A549 (cell line): Measurements from ENCODE around the gene ME2. TPM values are rescaled to one million over a fixed set of nuclear protein-coding genes. Genes with fewer than 3 reads are reported as not detected.

Experiments used
- ATAC-seq, 2 experiments: fragments of 200-7000 bp in 1 of 2; fragments of >200 bp in 1 of 2; cut with Nextera tagmentation in 1 of 2; cut with Tn5 transposase in 1 of 2; 3 replicates each; pipeline versions ENCODE4 v1.8.0 to v1.9.1; 2018 to 2020; ENCODE audit warnings: mild to moderate bottlenecking in 1 of 2, moderate library complexity in 1 of 2
- CTCF ChIA-PET: fragments of 300-600 bp; sonication (Branson Sonifier 250); formaldehyde crosslinking; extraction: SDS; loops from one replicate; lab custom pipeline; 2021; ENCODE audit warnings: antibody characterized with exemption, inconsistent platforms; lab: Yijun Ruan, JAX
- POLR2A ChIA-PET: fragments of 350-600 bp; formaldehyde crosslinking; extraction: SDS; loops from one replicate; lab custom pipeline; 2021; ENCODE audit warnings: antibody characterized with exemption, inconsistent platforms; lab: Yijun Ruan, JAX
- DNase-seq, 2 experiments: peaks; one replicate each; pipeline versions ENCODE4 v3.0.0 to v3.0.0-alpha.2; 2011 to 2016; ENCODE audit warnings: low read depth in 1 of 2, low spot score in 1 of 2
- FAIRE-seq: peaks from 2 replicates; lab custom pipeline; 2011; peaks lifted over from hg19 to GRCh38; lab: Jason Lieb, UNC
- H3K27ac ChIP-seq, 2 experiments: fragments of >200 bp; sonication (Bioruptor Twin); formaldehyde crosslinking; 3 replicates each; pipeline ENCODE4 v1.5.1; 2016 to 2017
- H3K4me1 ChIP-seq: fragments of >200 bp; sonication (Bioruptor Twin); formaldehyde crosslinking; 3 replicates; pipeline ENCODE4 v1.6.1; 2016
- H3K4me2 ChIP-seq: fragments of >200 bp; sonication (Bioruptor Twin); formaldehyde crosslinking; 3 replicates; pipeline ENCODE4 v1.6.1; 2016
- H3K4me3 ChIP-seq: fragments of >200 bp; sonication (Bioruptor Twin); formaldehyde crosslinking; 3 replicates; pipeline ENCODE4 v1.5.1; 2016
- H3K9me3 ChIP-seq: fragments of >200 bp; sonication (Bioruptor Twin); formaldehyde crosslinking; 3 replicates; pipeline ENCODE4 v1.6.1; 2016
- ATOH8 ChIP-seq: fragments of 250-450 bp; sonication (Bioruptor Pico); IDR thresholded peaks from 2 replicates; pipeline ENCODE4 v1.5.0; 2020; ENCODE audit warnings: low read depth, mild to moderate bottlenecking, moderate library complexity
- BCL3 ChIP-seq: fragments of >200 bp; sonication (Bioruptor Twin); formaldehyde crosslinking; IDR thresholded peaks from 3 replicates; pipeline ENCODE4 v1.6.1; 2016
- CBX8 ChIP-seq: fragments of 200-600 bp; sonication (generic); IDR thresholded peaks from 2 replicates; pipeline ENCODE4 v1.6.1; 2016
- CEBPB ChIP-seq, 2 experiments: fragments of >200 bp in 1 of 2; sonication (Bioruptor Twin) in 1 of 2; formaldehyde crosslinking in 1 of 2; IDR thresholded peaks; 2 replicates each; pipeline ENCODE4 v1.6.1; 2012 to 2016
- CHD4 ChIP-seq: fragments of 200-600 bp; sonication (generic); IDR thresholded peaks from 2 replicates; pipeline ENCODE4 v1.6.1; 2016; ENCODE audit warnings: antibody characterized with exemption, mild to moderate bottlenecking, borderline replicate concordance
- CTCF ChIP-seq: fragments of >200 bp; sonication (Bioruptor Twin); formaldehyde crosslinking; IDR thresholded peaks from 3 replicates; pipeline ENCODE4 v1.5.1; 2016
- EP300 ChIP-seq, 2 experiments: fragments of >200 bp; sonication (Bioruptor Twin); formaldehyde crosslinking; IDR thresholded peaks; 2 replicates in 1 of 2; 3 replicates in 1 of 2; pipeline ENCODE4 v1.6.1; 2016 to 2017
- FOSB ChIP-seq: fragments of 250-450 bp; sonication (Bioruptor Pico); IDR thresholded peaks from 2 replicates; pipeline ENCODE4 v1.5.0; 2020; ENCODE audit warnings: mild to moderate bottlenecking, moderate library complexity
- FOXS1 ChIP-seq: fragments of 250-450 bp; sonication (Bioruptor Pico); IDR thresholded peaks from 2 replicates; pipeline ENCODE4 v1.5.0; 2020; ENCODE audit warnings: mild to moderate bottlenecking, moderate library complexity
- HES2 ChIP-seq: fragments of >200 bp; sonication (Bioruptor Twin); formaldehyde crosslinking; IDR thresholded peaks from 2 replicates; pipeline ENCODE4 v1.6.1; 2016
- HOXA7 ChIP-seq: fragments of 250-450 bp; sonication (Bioruptor Pico); IDR thresholded peaks from 2 replicates; pipeline ENCODE4 v1.5.0; 2020; ENCODE audit warnings: mild to moderate bottlenecking, moderate library complexity
- HOXB5 ChIP-seq: fragments of 250-450 bp; sonication (Bioruptor Pico); IDR thresholded peaks from 2 replicates; pipeline ENCODE4 v1.5.0; 2020; ENCODE audit warnings: mild to moderate bottlenecking, moderate library complexity
- KDM1A ChIP-seq: fragments of 200-600 bp; sonication (generic); IDR thresholded peaks from 2 replicates; pipeline ENCODE4 v1.6.1; 2016; ENCODE audit warnings: low read depth, mild to moderate bottlenecking
- MAFK ChIP-seq: fragments of 450-650 bp; IDR thresholded peaks from 2 replicates; pipeline ENCODE4 v1.6.1; 2014; ENCODE audit not compliant: partially characterized antibody
- MAZ ChIP-seq: fragments of 150-350 bp; IDR thresholded peaks from 2 replicates; pipeline ENCODE4 v1.6.1; 2014; ENCODE audit warnings: antibody characterized with exemption, low read depth, low read length, borderline replicate concordance
- NFE2L2 ChIP-seq: fragments of 150-350 bp; conservative IDR thresholded peaks from 2 replicates; pipeline ENCODE4 v1.6.1; 2014; ENCODE audit warnings: low read length
- NR3C1 ChIP-seq: fragments of >200 bp; sonication (Bioruptor Twin); formaldehyde crosslinking; IDR thresholded peaks from 3 replicates; pipeline ENCODE4 v1.6.1; 2017
- PHF8 ChIP-seq: fragments of 200-600 bp; sonication (generic); IDR thresholded peaks from 2 replicates; pipeline ENCODE4 v1.6.1; 2016; ENCODE audit warnings: low read depth, mild to moderate bottlenecking, antibody characterized with exemption, moderate library complexity, borderline replicate concordance
- POLR2AphosphoS2 ChIP-seq: conservative IDR thresholded peaks from 2 replicates; pipeline ENCODE4 v1.6.1; 2012; ENCODE audit warnings: low read length, improper control_type of control experiment, inconsistent platforms
- RAD21 ChIP-seq, 2 experiments: fragments of >200 bp in 1 of 2; sonication (Bioruptor Twin) in 1 of 2; formaldehyde crosslinking in 1 of 2; IDR thresholded peaks in 1 of 2; conservative IDR thresholded peaks in 1 of 2; 2 replicates in 1 of 2; 3 replicates in 1 of 2; pipeline ENCODE4 v1.6.1; 2012 to 2018; ENCODE audit warnings: inconsistent platforms in 1 of 2
- RARB ChIP-seq: fragments of 250-450 bp; sonication (Bioruptor Pico); IDR thresholded peaks from 2 replicates; pipeline ENCODE4 v1.8.0; 2021; ENCODE audit warnings: mild to moderate bottlenecking, moderate library complexity
- RNF2 ChIP-seq: fragments of 200-600 bp; sonication (generic); IDR thresholded peaks from 2 replicates; pipeline ENCODE4 v1.6.1; 2016; ENCODE audit warnings: low read depth, mild to moderate bottlenecking, antibody characterized with exemption, moderate library complexity, borderline replicate concordance
- ZFP36 ChIP-seq: fragments of 450-650 bp; IDR thresholded peaks from 2 replicates; pipeline ENCODE4 v1.6.1; 2014; ENCODE audit warnings: borderline replicate concordance; ENCODE audit not compliant: partially characterized antibody
- WGBS: methylation state at CpG from one replicate; pipeline ENCODE4 v1.1.6; 2017; ENCODE audit errors: missing lambda C conversion rate; 5-methylcytosine and 5-hydroxymethylcytosine counted together
- polyA plus RNA-seq, 4 experiments: library from polyadenylated mRNA; depleted of rRNA in 3 of 4; stranded (reverse); fragments of >200 nt; fragmentation: RNase III in 1 of 4; extraction: RNeasy Plus Mini Kit Qiagen cat#74134 plus additional on column Dnase treatment in 1 of 4; gene quantifications; 2 replicates in 3 of 4; 3 replicates in 1 of 4; pipeline ENCODE4 v1.2.3, GENCODE V29; 2011 to 2017

The ME2 gene
- polyA plus RNA-seq, 2 of the 4 experiments (the other 2 are of a cell fraction): 46.8 to 88.0 TPM

- H3K4me1 ChIP-seq: peaks cover 22% of the 10 kb centered on the region
- no peaks in the 10 kb centered on the region for H3K9me3 ChIP-seq
- ChIA-PET POLR2A (no interaction called here), CTCF (no interaction called here)
- DNase-seq (no peak), FAIRE-seq (no peak), ATAC-seq (no peak)
- no peak overlapping the region for H3K4me2 ChIP-seq
- H3K27ac ChIP-seq: no peak overlapping the region
- H3K4me3 ChIP-seq: no peak overlapping the region
- WGBS: 62% methylated on average over 1 of the region's 1 CpG
- TF ChIP-seq BCL3: no peak
- no peak for TF ChIP-seq ATOH8 (CRISPR knock-in tag)
- no peak for TF ChIP-seq HES2
- no peak for TF ChIP-seq CEBPB (IDR thresholded peaks at IDR 0.05)
- no peak for TF ChIP-seq FOSB
- no peak for TF ChIP-seq RARB (CRISPR knock-in tag)
- TF ChIP-seq RNF2: no peak
- no peak for TF ChIP-seq MAFK
- no peak for TF ChIP-seq HOXB5 (CRISPR knock-in tag)
- no peak for TF ChIP-seq NR3C1
- TF ChIP-seq KDM1A: no peak
- TF ChIP-seq CTCF: no peak
- no peak for TF ChIP-seq PHF8
- TF ChIP-seq NFE2L2: no peak
Observed at GRCh38 chr18:50842846-50843245, 36.1 kb upstream of the ME2 start.

- H3K4me3 ChIP-seq: no peak overlapping the region
- H3K4me1 ChIP-seq: peaks cover 29% of the 10 kb centered on the region
- WGBS: 40% methylated on average over 6 of the region's 6 CpGs
- peak overlapping the region; percentile 35; the same call in 2 of the 3 replicates for H3K4me2 ChIP-seq
- DNase-seq (no peak), ATAC-seq (no peak)
- TF ChIP-seq EP300 (IDR thresholded peaks at IDR 0.05) (no peak), POLR2AphosphoS2 (no peak), CHD4 (no peak), RNF2 (no peak), FOXS1 (CRISPR knock-in tag) (no peak), ZFP36 (no peak), MAFK (no peak), HOXA7 (CRISPR knock-in tag) (no peak), MAZ (no peak), RAD21 (conservative IDR thresholded peaks at IDR 0.05 in 1 of 2, IDR thresholded peaks at IDR 0.05 in 1 of 2) (no peak), CBX8 (no peak)
- TF ChIP-seq, all 56 proteins: peak for 0
- FAIRE-seq: no peak
- H3K9me3 ChIP-seq: no peaks in the 10 kb centered on the region
- ChIA-PET POLR2A (no interaction called here), CTCF (interaction anchor here (1.5 kb wide), 1 partner anchor 24 kb away, joined by 4 read pairs; the partner anchor contains the start of gene MRO)
- H3K27ac ChIP-seq: no peak overlapping the region
Observed at GRCh38 chr18:50844554-50844953, 34.4 kb upstream of the ME2 start.
